ENCODE data around the gene DDX17.

The DDX17 gene

DNA sequence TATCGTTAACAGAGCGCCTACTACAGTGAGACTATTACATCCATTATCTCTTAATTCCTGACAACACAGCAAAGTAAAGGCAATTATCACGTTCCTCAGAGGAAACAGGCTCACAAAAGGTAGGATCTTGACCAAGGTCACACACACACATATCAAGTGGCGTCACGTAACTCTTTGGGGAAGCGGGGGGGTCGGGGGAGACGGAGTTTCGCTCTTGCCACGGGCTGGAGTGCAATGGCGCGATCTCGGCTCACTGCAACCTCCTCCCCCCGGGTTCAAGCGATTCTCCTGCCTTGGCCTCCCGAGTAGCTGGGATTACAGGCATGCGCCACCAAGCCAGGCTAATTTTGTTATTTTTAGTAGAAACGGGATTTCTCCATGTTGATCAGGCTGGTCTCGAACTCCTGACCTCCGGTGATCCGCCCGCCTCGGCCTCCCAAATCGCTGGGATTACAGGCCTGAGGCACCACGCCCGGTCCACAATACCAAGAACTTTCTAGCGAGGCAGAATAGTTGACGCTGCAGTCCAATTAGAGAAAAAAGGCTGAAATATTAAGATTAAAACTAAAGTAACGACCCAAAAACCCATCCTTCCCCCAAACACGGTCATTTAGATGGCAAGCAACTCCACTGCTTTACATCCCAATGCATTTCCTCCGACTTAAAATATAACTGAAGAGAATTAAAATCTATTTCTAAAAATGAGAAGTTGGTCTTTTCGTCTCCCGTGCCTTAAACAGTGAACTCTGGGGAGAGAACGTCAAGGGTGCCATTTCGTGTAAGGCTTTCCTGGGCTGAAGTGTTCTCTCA is 1.2 kb downstream of the DDX17 start:
- no peaks in the 10 kb centered on the region for H3K27me3 Mint-ChIP-seq
- H3K9me3 Mint-ChIP-seq, result no peaks in the 10 kb centered on the region
- H3K4me3 Mint-ChIP-seq, result peak overlapping the region; percentile 94 to 100
- DNase-seq (peak; percentile 30), ATAC-seq (replicated peaks) (peak; percentile 18 to 26)
- peaks cover 36 to 47% of the 10 kb centered on the region in 2 donors for H3K36me3 Mint-ChIP-seq
- peaks cover 34 to 67% of the 10 kb centered on the region in 2 donors for H3K4me1 Mint-ChIP-seq
- H3K27ac Mint-ChIP-seq, result peak overlapping the region; percentile 99

DNA sequence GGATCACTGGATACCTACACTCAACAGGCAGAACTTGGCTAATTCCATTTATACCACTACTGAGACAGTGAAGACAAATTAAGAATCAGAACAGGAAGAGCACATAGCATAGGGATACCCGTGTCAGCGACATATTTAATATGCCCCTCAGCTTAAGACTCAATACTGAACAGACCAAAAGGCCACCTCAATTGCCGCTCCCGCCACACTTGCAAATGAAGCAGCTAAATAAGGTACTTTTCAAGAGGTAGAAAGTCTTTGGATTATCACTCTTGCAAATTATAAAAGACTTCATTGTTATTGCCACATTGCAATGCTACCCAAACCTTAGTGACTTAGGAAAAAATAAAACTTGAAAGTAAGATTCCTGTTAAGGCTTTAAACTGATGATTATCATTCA is 3.1 kb downstream of the DDX17 start:
- DNase-seq (no peak), ATAC-seq (replicated peaks) (no peak)
- no peaks in the 10 kb centered on the region for H3K9me3 Mint-ChIP-seq
- H3K36me3 Mint-ChIP-seq, result peaks cover 47 to 62% of the 10 kb centered on the region in 2 donors
- H3K27ac Mint-ChIP-seq, result peak overlapping the region; percentile 20
- no peaks in the 10 kb centered on the region for H3K27me3 Mint-ChIP-seq
- H3K4me1 Mint-ChIP-seq, result peaks cover 29 to 60% of the 10 kb centered on the region in 2 donors
- peak overlapping the region; percentile 71 to 100 for H3K4me3 Mint-ChIP-seq

DNA sequence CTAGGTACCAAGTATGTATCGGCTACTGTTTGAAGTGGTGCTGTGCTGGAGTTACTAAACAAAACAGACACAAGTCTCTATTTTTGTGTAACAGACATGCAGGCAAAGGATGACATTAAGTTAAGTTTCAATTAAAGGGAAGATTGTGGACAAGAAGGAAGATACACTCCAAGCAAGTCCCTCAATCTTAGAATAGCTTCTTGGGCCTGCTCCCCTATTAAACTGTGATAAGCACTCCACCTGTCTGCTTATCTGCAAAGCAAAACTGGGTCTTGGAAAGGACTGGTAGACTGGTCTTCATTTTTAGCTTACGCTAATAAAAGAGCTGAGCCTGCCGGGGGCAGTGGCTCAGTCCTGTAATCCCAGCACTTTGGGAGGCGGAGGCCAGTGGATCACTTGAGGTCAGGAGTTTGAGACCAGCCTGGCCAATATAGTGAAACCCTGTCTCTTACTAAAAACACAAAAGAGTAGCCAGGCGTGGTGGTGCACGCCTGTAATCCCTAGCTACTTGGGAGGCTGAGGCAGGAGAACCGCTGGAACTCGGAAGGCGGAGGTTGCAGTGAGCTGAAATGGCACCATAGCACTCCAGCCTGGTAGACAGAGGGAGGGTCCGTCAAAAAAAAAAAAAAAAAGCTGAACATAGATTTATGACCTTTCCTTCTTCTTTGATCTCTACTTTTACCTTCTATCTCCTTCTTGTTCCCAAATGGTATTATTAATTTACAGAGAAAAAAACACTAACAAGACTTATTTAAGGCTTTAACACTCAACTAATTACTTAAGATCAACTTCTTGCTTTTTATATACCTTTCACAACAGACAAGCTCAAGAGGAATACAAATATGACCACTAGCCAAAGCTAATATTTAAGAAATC is 4.1 kb downstream of the DDX17 start:
- H3K9me3 Mint-ChIP-seq, result no peaks in the 10 kb centered on the region
- peak overlapping the region; percentile 37 for H3K27ac Mint-ChIP-seq
- no peaks in the 10 kb centered on the region for H3K27me3 Mint-ChIP-seq
- H3K4me1 Mint-ChIP-seq, result peaks cover 27 to 55% of the 10 kb centered on the region in 2 donors
- ATAC-seq (replicated peaks), result no peak
- peak overlapping the region; percentile 15 to 100 for H3K4me3 Mint-ChIP-seq
- no peak for DNase-seq
- peaks cover 47 to 62% of the 10 kb centered on the region in 2 donors for H3K36me3 Mint-ChIP-seq

DNA sequence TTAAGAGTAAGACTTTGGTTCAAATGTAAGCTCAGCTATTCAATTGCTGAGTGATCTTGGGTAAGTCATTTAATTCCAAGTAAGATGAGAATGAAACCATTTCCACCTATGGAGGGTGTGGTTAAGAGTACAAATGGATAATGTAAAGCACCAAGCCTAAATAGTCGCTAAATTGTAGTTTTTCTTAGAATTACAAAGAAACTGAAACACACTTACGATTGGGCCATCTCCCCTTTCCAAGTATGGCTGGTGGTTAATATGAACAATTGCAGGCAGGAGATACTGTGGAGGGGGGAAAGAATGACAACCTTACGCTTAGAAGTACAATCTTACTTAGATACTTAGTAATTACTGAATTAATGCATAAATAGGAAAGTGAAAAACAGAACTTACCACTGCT is 8.2 kb downstream of the DDX17 start:
- Mint-ChIP-seq H3K4me3 (no peak overlapping the region), H3K9me3 (no peaks in the 10 kb centered on the region), H3K4me1 (peaks cover 12 to 25% of the 10 kb centered on the region in 2 donors), H3K36me3 (peaks cover 36 to 48% of the 10 kb centered on the region in 2 donors), H3K27me3 (no peaks in the 10 kb centered on the region), H3K27ac (no peak overlapping the region)
- ATAC-seq (replicated peaks), result no peak
- no peak for DNase-seq

DNA sequence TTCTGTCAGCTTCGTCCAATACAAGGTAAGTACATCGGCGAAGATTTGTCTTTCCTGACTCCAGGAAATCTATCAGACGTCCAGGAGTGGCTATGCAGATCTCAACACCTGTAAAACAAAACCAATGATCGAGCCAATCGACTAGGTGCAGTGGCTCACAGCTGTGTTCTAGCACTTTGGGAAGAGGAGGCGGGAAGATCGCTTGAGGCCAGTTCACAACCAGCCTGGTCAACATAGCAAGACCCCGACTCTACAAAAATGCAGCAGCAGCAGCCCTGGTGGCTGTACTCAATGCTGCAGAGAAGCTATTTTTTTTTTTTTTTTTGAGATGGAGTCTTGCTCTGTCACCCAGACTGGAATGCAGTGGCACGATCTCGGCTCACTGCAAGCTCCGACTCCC is 11.2 kb downstream of the DDX17 start:
- no peak overlapping the region for H3K4me3 Mint-ChIP-seq
- peaks cover 6 to 11% of the 10 kb centered on the region in 2 donors for H3K4me1 Mint-ChIP-seq
- H3K27ac Mint-ChIP-seq, result no peak overlapping the region
- H3K9me3 Mint-ChIP-seq, result no peaks in the 10 kb centered on the region
- peaks cover 24 to 34% of the 10 kb centered on the region in 2 donors for H3K36me3 Mint-ChIP-seq
- no peak for ATAC-seq (replicated peaks)
- DNase-seq, result no peak
- H3K27me3 Mint-ChIP-seq, result no peaks in the 10 kb centered on the region

DNA sequence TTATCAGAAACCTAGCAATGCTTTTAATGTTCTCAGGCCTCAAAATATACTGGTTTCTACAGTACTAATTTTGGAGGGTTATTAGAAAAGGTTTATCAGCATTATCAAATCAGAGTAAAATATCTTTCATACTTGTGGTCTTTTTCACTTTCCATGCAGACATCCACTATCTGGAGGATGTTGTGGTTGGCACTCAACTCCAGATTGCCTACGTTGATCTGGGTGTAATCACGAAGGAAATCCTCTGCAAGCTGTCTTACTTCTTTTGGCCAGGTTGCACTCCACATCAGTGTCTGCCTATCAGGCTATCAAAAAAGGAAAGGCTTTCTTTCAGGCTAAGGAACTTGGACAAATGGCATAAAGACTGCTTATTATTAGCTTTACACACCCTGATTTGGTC is 11.6 kb downstream of the DDX17 start:
- no peak overlapping the region for H3K4me3 Mint-ChIP-seq
- DNase-seq (no peak), ATAC-seq (replicated peaks) (no peak)
- no peaks in the 10 kb centered on the region for H3K9me3 Mint-ChIP-seq
- peaks cover 26 to 36% of the 10 kb centered on the region in 2 donors for H3K36me3 Mint-ChIP-seq
- no peak overlapping the region for H3K27ac Mint-ChIP-seq
- no peaks in the 10 kb centered on the region for H3K27me3 Mint-ChIP-seq
- peaks cover 6 to 15% of the 10 kb centered on the region in 2 donors for H3K4me1 Mint-ChIP-seq

DNA sequence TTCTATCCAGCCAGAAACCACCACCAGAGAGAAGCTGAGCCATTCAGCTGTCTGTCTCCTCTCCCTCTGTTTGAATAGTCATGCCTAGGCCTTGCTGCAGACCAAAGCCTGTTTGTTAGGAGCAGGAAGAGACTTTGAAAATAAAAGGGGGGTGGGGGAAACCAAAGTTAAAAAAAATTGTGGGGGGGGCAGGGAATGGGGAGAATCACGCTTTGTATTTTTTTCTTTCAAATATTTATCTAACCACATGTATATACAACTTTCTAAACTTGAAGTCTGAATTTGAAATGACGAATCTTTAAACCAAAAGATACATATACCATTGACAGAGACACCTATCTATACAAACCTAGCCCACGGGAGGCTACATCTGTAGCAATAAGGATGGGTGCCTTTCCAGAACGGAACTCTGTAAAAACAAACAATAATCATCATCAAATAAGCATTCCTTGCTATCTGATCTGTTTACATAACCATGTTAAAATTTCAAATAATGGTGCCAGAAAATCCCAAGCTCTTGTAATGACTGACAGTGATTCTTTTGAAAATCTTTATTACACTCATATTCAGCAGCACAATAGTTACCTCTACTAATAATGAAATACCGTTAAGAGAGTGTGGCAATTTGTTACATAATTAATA is 14.3 kb downstream of the DDX17 start:
- no peak for ATAC-seq (replicated peaks)
- Mint-ChIP-seq H3K9me3 (no peaks in the 10 kb centered on the region), H3K36me3 (peaks cover 27 to 41% of the 10 kb centered on the region in 2 donors), H3K27me3 (no peaks in the 10 kb centered on the region), H3K27ac (no peak overlapping the region), H3K4me1 (peaks cover 7 to 19% of the 10 kb centered on the region in 2 donors), H3K4me3 (no peak overlapping the region)
- DNase-seq, result no peak

DNA sequence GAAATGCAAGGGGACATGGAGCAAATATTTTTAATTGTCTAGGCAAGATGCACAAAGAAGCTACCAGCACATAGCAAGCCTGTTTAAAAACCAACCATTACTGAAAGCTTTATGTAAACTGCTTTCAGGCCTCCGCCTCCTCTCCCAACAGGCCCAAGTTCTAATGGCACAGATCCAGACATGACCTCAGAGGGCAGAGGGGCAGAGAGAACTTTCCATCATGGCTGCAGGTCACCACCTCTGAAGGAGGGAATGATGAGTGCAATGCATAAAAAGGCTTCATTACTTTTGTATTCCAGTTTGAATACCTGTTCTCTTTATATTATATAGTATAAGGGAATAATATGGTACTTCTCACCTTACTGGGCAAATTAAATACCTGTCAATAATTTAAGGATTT is 15.2 kb downstream of the DDX17 start:
- DNase-seq, result no peak
- ATAC-seq (replicated peaks), result no peak
- H3K4me3 Mint-ChIP-seq, result no peak overlapping the region
- peaks cover 9 to 22% of the 10 kb centered on the region in 2 donors for H3K4me1 Mint-ChIP-seq
- peak overlapping the region; percentile 69 for H3K27ac Mint-ChIP-seq
- H3K36me3 Mint-ChIP-seq, result peaks cover 33 to 45% of the 10 kb centered on the region in 2 donors
- no peaks in the 10 kb centered on the region for H3K9me3 Mint-ChIP-seq
- no peaks in the 10 kb centered on the region for H3K27me3 Mint-ChIP-seq

DNA sequence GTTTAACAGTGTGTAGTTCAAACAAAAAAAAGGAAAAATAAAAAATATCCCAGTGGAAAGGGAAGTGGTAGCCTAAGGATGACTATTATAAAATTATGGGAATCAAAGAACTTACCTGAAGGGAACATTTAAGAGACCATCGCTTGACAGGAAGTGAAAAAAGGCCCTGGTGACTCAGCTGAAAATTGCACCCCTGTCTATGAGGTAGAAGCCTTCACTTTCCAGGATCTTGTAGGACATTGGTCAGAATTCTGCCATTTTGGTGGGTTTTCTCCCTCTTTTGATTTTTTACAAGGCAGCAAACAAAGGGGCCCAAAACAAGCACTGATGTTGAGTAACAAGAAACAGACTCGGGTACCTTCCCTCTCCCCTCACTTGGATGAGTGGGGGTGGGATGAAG is 15.6 kb downstream of the DDX17 start:
- DNase-seq, result no peak
- peaks cover 7 to 22% of the 10 kb centered on the region in 2 donors for H3K4me1 Mint-ChIP-seq
- H3K27me3 Mint-ChIP-seq, result no peaks in the 10 kb centered on the region
- no peak overlapping the region for H3K4me3 Mint-ChIP-seq
- no peaks in the 10 kb centered on the region for H3K9me3 Mint-ChIP-seq
- peak overlapping the region; percentile 69 for H3K27ac Mint-ChIP-seq
- peak; percentile 36 to 45 for ATAC-seq (replicated peaks)
- peaks cover 35 to 46% of the 10 kb centered on the region in 2 donors for H3K36me3 Mint-ChIP-seq

DNA sequence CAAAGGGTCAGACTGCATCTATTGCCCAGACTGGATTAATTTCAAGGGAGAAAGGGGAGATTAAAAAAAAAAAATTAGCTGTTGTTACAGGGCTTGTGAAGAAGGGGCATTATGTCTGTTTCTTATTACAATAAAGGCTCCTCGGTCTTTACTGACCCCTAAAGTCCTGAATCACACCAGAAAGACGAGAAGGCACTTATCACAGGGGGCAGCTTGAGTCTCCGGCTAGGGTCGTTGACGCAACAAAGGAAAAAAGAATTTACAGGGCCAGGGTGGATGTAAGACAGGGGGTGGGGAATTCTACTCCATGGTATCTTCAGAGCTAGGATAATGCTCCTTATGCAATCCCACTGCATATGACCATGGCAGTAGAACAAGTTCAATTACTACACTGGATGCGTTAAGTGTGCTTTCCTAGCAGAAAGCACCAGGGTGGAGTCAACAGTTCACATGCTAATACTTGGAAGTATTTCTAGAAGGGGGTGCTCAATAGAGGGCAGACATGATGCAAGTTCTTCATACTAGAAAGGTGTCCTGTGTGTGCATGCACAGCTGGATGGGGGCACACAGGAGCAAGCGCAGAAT is 16.5 kb downstream of the DDX17 start:
- Mint-ChIP-seq H3K27ac (peak overlapping the region; percentile 84), H3K4me1 (peaks cover 7 to 22% of the 10 kb centered on the region in 2 donors), H3K27me3 (no peaks in the 10 kb centered on the region), H3K9me3 (no peaks in the 10 kb centered on the region), H3K36me3 (peaks cover 36 to 51% of the 10 kb centered on the region in 2 donors), H3K4me3 (no peak overlapping the region)
- ATAC-seq (replicated peaks) (no peak), DNase-seq (no peak)

DNA sequence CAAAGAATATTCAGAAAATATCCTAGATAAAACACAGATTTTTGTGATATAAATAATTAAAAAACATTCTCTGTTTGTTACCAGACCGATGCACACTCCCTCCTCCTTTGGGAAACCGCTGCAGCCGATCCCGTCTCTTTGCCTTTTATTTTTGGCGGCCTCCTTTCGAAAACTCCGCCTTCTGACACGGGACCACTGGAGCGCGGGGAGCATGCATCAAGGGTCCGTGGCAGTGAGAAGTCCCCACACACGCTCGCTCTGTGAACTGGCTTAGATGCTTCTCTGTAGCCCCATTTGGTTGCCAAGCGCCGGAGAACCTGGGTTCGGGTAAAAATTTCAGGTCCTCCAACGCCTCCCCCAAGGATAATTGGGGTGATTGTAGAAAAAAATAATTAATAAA is 17.0 kb downstream of the DDX17 start:
- ATAC-seq (replicated peaks), result no peak
- H3K36me3 Mint-ChIP-seq, result peaks cover 39 to 54% of the 10 kb centered on the region in 2 donors
- no peaks in the 10 kb centered on the region for H3K9me3 Mint-ChIP-seq
- no peak for DNase-seq
- H3K4me1 Mint-ChIP-seq, result peaks cover 7 to 24% of the 10 kb centered on the region in 2 donors
- H3K4me3 Mint-ChIP-seq, result no peak overlapping the region
- H3K27ac Mint-ChIP-seq, result no peak overlapping the region
- H3K27me3 Mint-ChIP-seq, result no peaks in the 10 kb centered on the region

DNA sequence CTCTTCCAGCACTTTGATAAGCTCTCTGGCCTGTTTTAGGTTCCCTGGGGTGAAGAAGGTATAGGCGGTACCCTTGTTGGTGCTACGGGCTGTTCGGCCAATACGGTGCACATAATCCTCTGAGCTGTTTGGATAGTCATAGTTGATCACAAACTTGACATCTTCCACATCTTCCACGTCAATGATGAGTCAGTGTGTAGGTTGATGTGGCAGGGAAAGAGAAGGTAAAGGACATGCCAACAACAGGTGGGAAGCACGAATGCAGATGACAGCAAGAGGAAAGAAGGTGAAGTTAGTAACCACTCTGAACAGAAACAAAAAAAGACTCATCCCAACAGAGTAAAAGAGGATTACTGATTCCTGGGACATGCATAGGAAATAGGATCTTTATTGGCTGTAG is 18.2 kb downstream of the DDX17 start:
- DNase-seq, result no peak
- Mint-ChIP-seq H3K4me1 (peaks cover 7 to 28% of the 10 kb centered on the region in 2 donors), H3K27ac (no peak overlapping the region), H3K27me3 (no peaks in the 10 kb centered on the region), H3K4me3 (no peak overlapping the region), H3K36me3 (peaks cover 39 to 58% of the 10 kb centered on the region in 2 donors), H3K9me3 (no peaks in the 10 kb centered on the region)
- ATAC-seq (replicated peaks), result no peak

DNA sequence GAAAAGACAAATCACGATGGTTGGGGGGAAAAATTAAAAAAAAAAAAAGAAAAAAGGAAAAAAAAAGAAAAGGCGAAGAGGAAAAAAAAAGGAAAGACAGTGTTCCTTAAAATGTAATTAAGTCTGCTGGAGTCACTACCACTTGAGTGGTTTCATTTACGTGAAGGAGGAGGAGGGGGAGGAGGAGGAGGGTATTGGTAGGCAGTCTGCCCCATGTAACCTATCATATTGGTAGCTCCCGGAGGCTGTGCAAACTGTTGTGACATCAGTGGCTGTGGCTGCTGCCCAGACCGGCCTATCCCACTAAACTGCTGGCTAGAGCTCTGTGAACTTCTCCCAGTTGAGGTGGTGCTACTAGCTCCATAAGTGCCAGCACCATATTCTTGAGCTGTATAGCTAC is 20.3 kb downstream of the DDX17 start:
- H3K27ac Mint-ChIP-seq, result no peak overlapping the region
- no peak for ATAC-seq (replicated peaks)

DNA sequence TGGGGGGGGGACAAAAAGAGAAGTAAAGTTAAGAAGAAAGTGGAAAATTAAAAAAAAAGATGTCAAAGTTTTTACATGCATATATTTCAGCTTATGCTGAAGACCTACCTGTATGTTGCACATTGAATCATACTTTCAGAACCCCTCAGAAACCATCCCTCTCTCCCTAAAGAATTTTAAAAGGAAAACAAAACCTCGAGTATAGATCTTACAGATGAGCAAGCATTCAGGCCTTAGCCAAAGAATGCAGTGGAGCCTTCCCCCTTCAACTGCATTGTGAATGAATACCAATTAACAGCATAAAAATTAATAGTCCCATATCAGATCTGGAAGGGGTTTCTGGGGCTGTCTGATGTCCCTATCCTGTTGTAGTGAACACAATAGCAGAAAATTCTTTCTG is 21.9 kb downstream of the DDX17 start:
- DNase-seq (no peak), ATAC-seq (replicated peaks) (no peak)
- Mint-ChIP-seq H3K9me3 (no peaks in the 10 kb centered on the region), H3K27ac (peak overlapping the region; percentile 68), H3K27me3 (no peaks in the 10 kb centered on the region), H3K36me3 (peaks cover 47 to 64% of the 10 kb centered on the region in 2 donors), H3K4me3 (no peak overlapping the region), H3K4me1 (peaks cover 4 to 16% of the 10 kb centered on the region in 2 donors)

More for the DNA sequence above, 20.3 kb downstream of the DDX17 start:
- Mint-ChIP-seq H3K9me3 (no peaks in the 10 kb centered on the region), H3K36me3 (peaks cover 57 to 75% of the 10 kb centered on the region in 2 donors), H3K4me1 (peaks cover 7 to 27% of the 10 kb centered on the region in 2 donors), H3K27me3 (no peaks in the 10 kb centered on the region), H3K4me3 (no peak overlapping the region)
- DNase-seq, result no peak

Data from stimulated activated naive B cell treated with anti-CD40 and anti-IgM and Interleukin-4, amounts not matched to agents 10 μg/mL and 1 μg/mL and 100 μg/mL, for 72 hours (primary cell).